Osteocyte (in vitro differentiated cells): ENCODE results near the gene SCRT2. TPM values are rescaled to one million over a fixed set of nuclear protein-coding genes. Genes with fewer than 3 reads are reported as not detected.

ENCODE experiments used
- DNase-seq: peaks from one replicate; pipeline ENCODE4 v3.0.0; 2021; ENCODE audit warnings: mixed read lengths; ENCODE audit not compliant: unreplicated experiment; ENCODE audit errors: extremely low spot score
- H3K27ac Mint-ChIP-seq: one replicate; pipeline ENCODE4 v1.8.0; 2021; ENCODE audit warnings: mild to moderate bottlenecking, mixed read lengths; ENCODE audit not compliant: unreplicated experiment
- H3K27me3 Mint-ChIP-seq: one replicate; pipeline ENCODE4 v1.8.0; 2021; ENCODE audit warnings: mixed read lengths; ENCODE audit not compliant: unreplicated experiment
- H3K36me3 Mint-ChIP-seq: one replicate; pipeline ENCODE4 v1.8.0; 2021; ENCODE audit warnings: mixed read lengths; ENCODE audit not compliant: unreplicated experiment
- H3K4me1 Mint-ChIP-seq: one replicate; pipeline ENCODE4 v1.8.0; 2021; ENCODE audit warnings: mixed read lengths; ENCODE audit not compliant: unreplicated experiment
- H3K4me3 Mint-ChIP-seq: one replicate; pipeline ENCODE4 v1.8.0; 2021; ENCODE audit warnings: mild to moderate bottlenecking, moderate library complexity, mixed read lengths; ENCODE audit not compliant: unreplicated experiment
- H3K9me3 Mint-ChIP-seq: one replicate; pipeline ENCODE4 v1.8.0; 2021; ENCODE audit warnings: mixed read lengths; ENCODE audit not compliant: unreplicated experiment
- CTCF ChIP-seq: fragments of 200-600 bp; sonication (generic); IDR thresholded peaks from 2 replicates; pipeline ENCODE4 v1.5.0; 2021; ENCODE audit warnings: antibody characterized with exemption, mild to moderate bottlenecking, moderate library complexity
- total RNA-seq: library from RNA; stranded (reverse); gene quantifications from 2 replicates; pipeline ENCODE4 v1.2.1, GENCODE V29; 2021

The SCRT2 gene
- total RNA-seq, 1 donor from 2014 or later, result not detected

DNA sequence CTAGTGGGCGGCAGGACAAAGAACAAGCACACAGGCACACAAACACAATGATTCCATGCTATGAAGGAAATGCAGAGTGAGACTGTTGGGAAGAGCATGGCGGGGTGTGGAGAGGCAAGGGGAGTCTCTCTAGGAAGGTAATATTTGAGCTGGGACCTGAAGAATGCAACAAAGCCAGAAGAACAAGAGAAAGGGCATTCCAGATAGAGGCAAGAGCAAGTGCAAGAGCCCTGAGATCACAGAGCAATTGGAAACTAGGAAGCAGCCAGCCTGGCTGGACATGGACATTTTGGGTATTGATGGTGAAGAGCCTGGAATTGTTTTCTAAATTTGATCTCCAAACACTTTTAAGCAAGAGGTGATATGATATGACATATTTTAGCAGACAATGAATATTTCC, 38.0 kb downstream of the SCRT2 start:
- H3K27me3 Mint-ChIP-seq, result peaks cover 13% of the 10 kb centered on the region
- H3K4me3 Mint-ChIP-seq, result no peak overlapping the region
- peaks cover 3% of the 10 kb centered on the region for H3K4me1 Mint-ChIP-seq
- H3K36me3 Mint-ChIP-seq, result no peaks in the 10 kb centered on the region
- TF ChIP-seq CTCF, result no peak
- no peaks in the 10 kb centered on the region for H3K9me3 Mint-ChIP-seq
- DNase-seq, result no peak
- H3K27ac Mint-ChIP-seq, result no peak overlapping the region

DNA sequence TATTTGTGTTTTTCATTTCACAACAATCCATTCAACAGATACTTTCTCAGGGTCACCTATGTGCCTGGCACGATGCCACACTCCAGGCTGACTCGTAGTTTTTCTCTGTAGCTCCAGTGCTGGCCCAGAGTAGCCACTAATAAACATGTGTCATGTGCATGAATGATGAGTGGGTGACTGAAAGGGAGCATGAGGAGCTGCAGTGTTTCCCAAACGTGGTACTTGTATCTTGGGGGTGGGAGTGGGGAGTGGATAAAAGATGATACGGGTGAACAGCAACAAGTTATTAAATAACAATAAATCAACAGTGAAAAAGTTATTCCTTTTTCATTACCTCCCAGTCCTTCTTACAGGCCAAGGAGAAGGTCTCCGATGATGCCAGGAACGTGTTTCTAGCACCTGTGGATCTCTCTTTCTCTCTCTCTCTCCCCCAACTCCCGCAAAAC, 39.7 kb downstream of the SCRT2 start:
- Mint-ChIP-seq H3K9me3 (no peaks in the 10 kb centered on the region), H3K4me1 (peaks cover 13% of the 10 kb centered on the region), H3K27me3 (peaks cover 13% of the 10 kb centered on the region), H3K36me3 (no peaks in the 10 kb centered on the region), H3K4me3 (no peak overlapping the region), H3K27ac (no peak overlapping the region)
- TF ChIP-seq CTCF, result no peak
- no peak for DNase-seq

- no peak for DNase-seq
- Mint-ChIP-seq H3K9me3 (no peaks in the 10 kb centered on the region), H3K36me3 (no peaks in the 10 kb centered on the region), H3K27me3 (peaks cover 13% of the 10 kb centered on the region), H3K4me1 (peaks cover 14% of the 10 kb centered on the region), H3K27ac (no peak overlapping the region), H3K4me3 (no peak overlapping the region)
- no peak for TF ChIP-seq CTCF
These were observed 40.3 kb downstream of the SCRT2 start for GRCh38 chr20:635028-635892.

DNA sequence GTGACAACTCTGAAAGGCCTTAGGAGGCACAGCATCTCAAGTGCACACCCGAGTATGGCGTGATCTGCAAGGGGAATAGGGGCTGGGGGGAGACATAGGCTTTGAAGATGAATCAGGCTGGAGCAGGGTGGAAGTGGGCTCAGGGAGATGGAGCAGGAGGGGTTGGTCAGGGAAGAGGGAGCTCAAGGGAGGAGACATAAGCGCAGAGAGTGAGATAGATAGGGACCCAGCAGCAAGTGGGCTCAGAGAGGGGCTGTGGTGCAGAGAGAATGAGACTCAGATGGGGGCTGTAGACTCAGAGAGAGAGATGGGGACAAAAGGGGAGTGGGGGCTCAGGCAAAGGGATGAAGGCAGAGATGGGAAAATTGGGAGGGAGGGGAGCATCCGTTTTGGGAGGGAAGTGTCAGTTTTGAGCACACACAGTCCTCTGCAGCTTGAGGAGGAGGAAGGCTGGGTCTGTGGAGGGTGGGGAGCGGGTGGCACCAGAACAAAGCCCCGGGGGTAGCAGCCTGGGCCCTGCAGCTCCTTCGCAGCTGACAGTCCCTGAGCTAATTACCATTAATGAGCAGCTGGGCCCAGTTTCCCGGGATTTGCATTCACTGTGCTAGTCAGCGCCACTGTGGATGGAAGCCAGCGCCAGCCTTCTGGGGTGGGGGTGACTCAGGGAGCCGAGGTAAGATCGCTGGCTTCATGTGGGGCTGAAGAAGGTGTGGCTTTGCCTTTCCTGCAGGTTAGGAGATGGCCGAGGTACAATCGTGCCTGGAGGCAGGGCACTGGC, 41.3 kb downstream of the SCRT2 start:
- no peak for DNase-seq
- Mint-ChIP-seq H3K4me1 (peaks cover 14% of the 10 kb centered on the region), H3K4me3 (no peak overlapping the region), H3K27me3 (peaks cover 13% of the 10 kb centered on the region), H3K9me3 (no peaks in the 10 kb centered on the region), H3K36me3 (no peaks in the 10 kb centered on the region), H3K27ac (no peak overlapping the region)
- no peak for TF ChIP-seq CTCF

DNA sequence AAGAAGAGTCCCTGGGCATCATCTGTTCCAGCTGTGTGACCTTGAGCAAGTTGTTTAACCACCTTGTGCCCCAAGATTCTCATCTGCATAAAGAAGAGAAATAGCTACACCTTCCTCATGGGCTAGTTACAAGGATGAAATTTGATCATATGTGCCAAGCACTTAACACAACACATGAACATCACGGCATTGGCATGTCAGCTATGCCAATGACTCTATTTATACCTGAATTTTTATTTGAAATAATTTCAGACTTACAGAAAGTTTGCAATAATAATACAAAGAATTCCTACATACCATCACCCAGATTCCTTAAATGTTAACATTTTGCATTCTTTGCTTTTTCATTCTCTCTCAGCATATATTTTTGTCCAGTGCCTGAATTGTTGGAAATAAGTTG, 44.5 kb downstream of the SCRT2 start:
- Mint-ChIP-seq H3K9me3 (no peaks in the 10 kb centered on the region), H3K4me3 (no peak overlapping the region), H3K27me3 (peaks cover 9% of the 10 kb centered on the region), H3K36me3 (no peaks in the 10 kb centered on the region), H3K4me1 (peaks cover 14% of the 10 kb centered on the region), H3K27ac (no peak overlapping the region)
- no peak for DNase-seq
- TF ChIP-seq CTCF, result no peak
